Measurements from ENCODE around the gene TXNDC11.

- TF ChIP-seq CGGBP1 (CRISPR knock-in tag; IDR thresholded peaks at IDR 0.05) (no peak), CTCF (IDR thresholded peaks at IDR 0.05 in 2 of 3, conservative IDR thresholded peaks at IDR 0.05 in 1 of 3; ENCODE audit: insufficient read depth in 2 of 3, low read depth in 1 of 3, low read length in 3 of 3) (no peak)
These were observed 105.3 kb downstream of the TXNDC11 start for GRCh38 chr16:11637320-11637719.
